ENCODE results near the gene MIPOL1. TPM values are rescaled to one million over a fixed set of nuclear protein-coding genes. Genes with fewer than 3 reads are reported as not detected.

Gene MIPOL1
- total RNA-seq, 6 experiments from 2014 or later = 3.0 to 5.7 (median 4.0) TPM

GRCh38 chr14:37573356-37573755 is 375.6 kb downstream of the MIPOL1 start:
- Histone ChIP-seq H3K4me1 (no peaks in the 10 kb centered on the region), H3K36me3 (no peaks in the 10 kb centered on the region), H3K4me3 (no peak overlapping the region), H3K27ac (no peak overlapping the region), H3K27me3 (no peaks in the 10 kb centered on the region), H3K9me3 (no peaks in the 10 kb centered on the region)
- intact Hi-C loops (cut with DNase I) = no loop called here
- DNase-seq = no peak
- TF ChIP-seq CTCF (IDR thresholded peaks at IDR 0.05) (no peak), POLR2A (IDR thresholded peaks at IDR 0.05) (no peak)
- ATAC-seq = no peak
- WGBS (ENCODE audit: insufficient coverage, low coverage, low lambda C conversion rate, missing lambda C conversion rate) = 95% methylated on average over 2 of the region's 2 CpGs

GRCh38 chr14:37579274-37579673 is 381.5 kb downstream of the MIPOL1 start:
- no peak overlapping the region for H3K4me3 ChIP-seq
- 47% methylated on average over 5 of the region's 9 CpGs for WGBS (ENCODE audit: insufficient coverage, low coverage, low lambda C conversion rate, missing lambda C conversion rate)
- no peaks in the 10 kb centered on the region for H3K27me3 ChIP-seq
- TF ChIP-seq CTCF (IDR thresholded peaks at IDR 0.05) (no peak), POLR2A (IDR thresholded peaks at IDR 0.05) (no peak)
- H3K9me3 ChIP-seq = no peaks in the 10 kb centered on the region
- peaks cover 0 to 4% (median 0%) of the 10 kb centered on the region in 4 donors for H3K4me1 ChIP-seq
- H3K27ac ChIP-seq = no peak overlapping the region
- no peak for DNase-seq
- no peaks in the 10 kb centered on the region for H3K36me3 ChIP-seq
- intact Hi-C loops (cut with DNase I) = no loop called here
- no peak for ATAC-seq

- ATAC-seq = no peak
Measured at GRCh38 chr14:37580146-37580545, 382.4 kb downstream of the MIPOL1 start.

DNA sequence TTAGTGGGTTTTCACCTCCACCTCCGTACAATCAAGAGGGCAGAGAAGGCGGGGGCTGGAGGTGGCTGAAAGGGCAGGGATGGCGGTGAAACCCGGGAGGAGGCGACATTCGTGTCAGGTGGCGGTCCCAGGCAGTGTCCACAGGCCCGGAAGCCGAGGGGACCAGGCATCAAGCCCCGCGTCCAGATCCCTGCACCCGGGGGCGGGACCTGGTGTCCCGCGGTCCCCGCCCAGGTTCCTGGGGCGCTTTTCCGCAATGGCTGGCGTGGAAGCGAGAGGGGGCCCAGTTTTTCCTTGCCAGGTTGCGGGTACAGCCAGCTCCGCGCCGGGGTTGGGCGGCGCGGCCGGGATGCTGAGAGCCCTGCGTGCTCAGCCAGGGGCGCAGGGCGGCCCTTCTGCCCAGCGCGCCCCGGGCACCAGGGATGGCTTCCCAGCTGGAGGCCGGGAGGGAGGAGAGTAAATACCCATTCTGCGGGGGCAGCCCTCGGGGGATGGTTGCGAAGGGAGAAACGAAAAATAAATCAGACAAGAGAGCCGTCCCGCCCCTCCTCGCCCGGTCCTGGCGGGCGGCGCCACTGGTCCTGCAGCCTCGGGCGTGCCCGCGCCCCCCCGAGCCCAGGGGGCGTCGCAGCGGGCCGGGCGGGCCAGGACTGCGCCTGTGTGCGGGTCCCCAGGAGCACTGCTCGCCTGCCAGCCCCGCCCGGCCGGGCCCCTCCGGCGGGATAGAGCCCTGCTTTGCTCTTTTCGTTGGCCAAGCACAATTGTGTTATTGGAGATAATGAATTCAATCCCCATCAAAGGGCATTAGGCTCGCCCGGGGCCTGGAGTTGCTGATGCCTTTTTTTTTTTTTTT is 385.8 kb downstream of the MIPOL1 start:
- H3K4me1 ChIP-seq = peaks cover 0 to 19% (median 0%) of the 10 kb centered on the region in 4 donors
- TF ChIP-seq POLR2A (IDR thresholded peaks at IDR 0.05) = peak; percentile 61
- no peak for TF ChIP-seq CTCF (IDR thresholded peaks at IDR 0.05)
- H3K4me3 ChIP-seq = peak overlapping the region; percentile 53 to 70 (median 59)
- 3% methylated on average over 18 of the region's 67 CpGs for WGBS (ENCODE audit: insufficient coverage, low coverage, low lambda C conversion rate, missing lambda C conversion rate)
- H3K27ac ChIP-seq = peak overlapping the region; percentile 61 to 79 (median 68)
- H3K36me3 ChIP-seq = no peaks in the 10 kb centered on the region
- peak; percentile 60 to 76 (median 66) for ATAC-seq
- peak; percentile 61 to 77 (median 70) for DNase-seq
- H3K9me3 ChIP-seq = no peaks in the 10 kb centered on the region
- H3K27me3 ChIP-seq = no peaks in the 10 kb centered on the region
- intact Hi-C loops (cut with DNase I) = no loop called here

More at GRCh38 chr14:37580146-37580545, 382.4 kb downstream of the MIPOL1 start:
- TF ChIP-seq CTCF (IDR thresholded peaks at IDR 0.05) = no peak
- no peak for TF ChIP-seq POLR2A (IDR thresholded peaks at IDR 0.05)
- DNase-seq = no peak
- peaks cover 0 to 4% (median 0%) of the 10 kb centered on the region in 4 donors for H3K4me1 ChIP-seq
- no peaks in the 10 kb centered on the region for H3K9me3 ChIP-seq
- intact Hi-C loops (cut with DNase I) = no loop called here
- no peaks in the 10 kb centered on the region for H3K27me3 ChIP-seq
- H3K4me3 ChIP-seq = no peak overlapping the region
- H3K27ac ChIP-seq = no peak overlapping the region
- 87% methylated on average over 2 of the region's 2 CpGs for WGBS (ENCODE audit: insufficient coverage, low coverage, low lambda C conversion rate, missing lambda C conversion rate)
- no peaks in the 10 kb centered on the region for H3K36me3 ChIP-seq
